Prostate gland (tissue), 2 donors: ENCODE results near the gene AFP. TPM values are rescaled to one million over a fixed set of nuclear protein-coding genes. Genes with fewer than 3 reads are reported as not detected.

ENCODE experiments used
- DNase-seq: peaks from one replicate; pipeline ENCODE4 v3.0.0-alpha.2; 2019; ENCODE audit warnings: low spot score
- H3K27ac ChIP-seq, 2 donors: fragments of 200-600 bp; sonication (generic); 2 replicates each; pipeline ENCODE4 v1.5.1; 2017 to 2019
- H3K27me3 ChIP-seq: fragments of 200-600 bp; sonication (generic); replicated peaks from 2 replicates; pipeline ENCODE4 v1.5.1; 2019; ENCODE audit not compliant: insufficient read depth
- H3K36me3 ChIP-seq, 2 donors: fragments of 200-600 bp; sonication (generic); 1 replicate in 1 of 2; 2 replicates in 1 of 2; pipeline versions ENCODE4 v1.5.1 to v1.8.1; 2017 to 2019
- H3K4me1 ChIP-seq: fragments of 200-600 bp; sonication (generic); replicated peaks from 2 replicates; pipeline ENCODE4 v1.5.1; 2019
- H3K4me3 ChIP-seq, 2 donors: fragments of 200-600 bp; sonication (generic); 2 replicates each; pipeline ENCODE4 v1.5.1; 2017 to 2019
- H3K9me3 ChIP-seq: fragments of 200-600 bp; sonication (generic); 2 replicates; pipeline ENCODE4 v1.5.1; 2017
- CTCF ChIP-seq, 4 experiments: fragments of 200-600 bp in 2 of 4; fragments of 450-650 bp in 2 of 4; sonication (generic) in 2 of 4; IDR thresholded peaks; 1 replicate in 3 of 4; 2 replicates in 1 of 4; pipeline ENCODE4 v1.5.1; 2016 to 2019; ENCODE audit warnings: antibody characterized with exemption in 4 of 4, mild to moderate bottlenecking in 2 of 4, moderate library complexity in 2 of 4
- POLR2A ChIP-seq: fragments of 450-650 bp; IDR thresholded peaks from one replicate; pipeline ENCODE4 v1.6.1; 2016; ENCODE audit warnings: antibody characterized with exemption, mild to moderate bottlenecking
- POLR2AphosphoS5 ChIP-seq: sonication (generic); formaldehyde crosslinking; IDR thresholded peaks from one replicate; pipeline ENCODE4 v1.6.1; 2017; ENCODE audit warnings: antibody characterized with exemption
- WGBS: methylation state at CpG from one replicate; pipeline ENCODE4 v1.1.5; 2018; 5-methylcytosine and 5-hydroxymethylcytosine counted together
- intact Hi-C: fragments of 100-400 bp; cut with DNase I; formaldehyde crosslinking; loops from one replicate; pipeline ENCODE4 v1.14.2; 2022
- total RNA-seq, 2 donors: library from RNA; depleted of rRNA; stranded (reverse); fragments of >200 nt; gene quantifications; one replicate each; pipeline ENCODE4 v1.1.0, GENCODE V29; 2016

AFP gene
- total RNA-seq, 2 donors from 2014 or later, result 0.45 TPM; not detected in 1

- no peaks in the 10 kb centered on the region for H3K9me3 ChIP-seq
- TF ChIP-seq POLR2A, result no peak
- TF ChIP-seq CTCF (IDR thresholded peaks at IDR 0.05), result no peak
- TF ChIP-seq POLR2AphosphoS5, result no peak
Observed at GRCh38 chr4:73404457-73404856, 31.6 kb upstream of the AFP start.

DNA sequence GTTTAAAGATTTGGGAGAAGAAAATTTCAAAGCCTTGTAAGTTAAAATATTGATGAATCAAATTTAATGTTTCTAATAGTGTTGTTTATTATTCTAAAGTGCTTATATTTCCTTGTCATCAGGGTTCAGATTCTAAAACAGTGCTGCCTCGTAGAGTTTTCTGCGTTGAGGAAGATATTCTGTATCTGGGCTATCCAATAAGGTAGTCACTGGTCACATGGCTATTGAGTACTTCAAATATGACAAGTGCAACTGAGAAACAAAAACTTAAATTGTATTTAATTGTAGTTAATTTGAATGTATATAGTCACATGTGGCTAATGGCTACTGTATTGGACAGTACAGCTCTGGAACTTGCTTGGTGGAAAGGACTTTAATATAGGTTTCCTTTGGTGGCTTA, 30.9 kb upstream of the AFP start:
- DNase-seq, result no peak
- Histone ChIP-seq H3K9me3 (no peaks in the 10 kb centered on the region), H3K27me3 (no peaks in the 10 kb centered on the region), H3K4me3 (no peak overlapping the region), H3K4me1 (no peaks in the 10 kb centered on the region), H3K27ac (no peak overlapping the region), H3K36me3 (no peaks in the 10 kb centered on the region)
- intact Hi-C loops, result no loop called here
- no peak for TF ChIP-seq CTCF (IDR thresholded peaks at IDR 0.05)
- TF ChIP-seq POLR2AphosphoS5, result no peak
- no peak for TF ChIP-seq POLR2A
- WGBS, result 93% methylated on average over 2 of the region's 2 CpGs

More at GRCh38 chr4:73404457-73404856, 31.6 kb upstream of the AFP start:
- H3K4me1 ChIP-seq, result no peaks in the 10 kb centered on the region
- WGBS, result 98% methylated on average over 1 of the region's 1 CpG
- H3K27ac ChIP-seq, result no peak overlapping the region
- H3K27me3 ChIP-seq, result no peaks in the 10 kb centered on the region
- H3K36me3 ChIP-seq, result no peaks in the 10 kb centered on the region
- intact Hi-C loops, result no loop called here
- H3K4me3 ChIP-seq, result no peak overlapping the region
- DNase-seq, result no peak

DNA sequence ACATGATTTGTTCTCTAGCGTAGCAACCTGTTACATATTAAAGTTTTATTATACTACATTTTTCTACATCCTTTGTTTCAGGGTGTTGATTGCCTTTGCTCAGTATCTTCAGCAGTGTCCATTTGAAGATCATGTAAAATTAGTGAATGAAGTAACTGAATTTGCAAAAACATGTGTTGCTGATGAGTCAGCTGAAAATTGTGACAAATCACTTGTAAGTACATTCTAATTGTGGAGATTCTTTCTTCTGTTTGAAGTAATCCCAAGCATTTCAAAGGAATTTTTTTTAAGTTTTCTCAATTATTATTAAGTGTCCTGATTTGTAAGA, 29.5 kb upstream of the AFP start:
- WGBS, result 100% methylated on average over 1 of the region's 1 CpG
- no peak overlapping the region for H3K4me3 ChIP-seq
- no peaks in the 10 kb centered on the region for H3K4me1 ChIP-seq
- H3K9me3 ChIP-seq, result no peaks in the 10 kb centered on the region
- TF ChIP-seq CTCF (IDR thresholded peaks at IDR 0.05) (no peak), POLR2A (no peak), POLR2AphosphoS5 (no peak)
- DNase-seq, result no peak
- H3K27ac ChIP-seq, result no peak overlapping the region
- intact Hi-C loops, result no loop called here
- no peaks in the 10 kb centered on the region for H3K27me3 ChIP-seq
- H3K36me3 ChIP-seq, result no peaks in the 10 kb centered on the region

DNA sequence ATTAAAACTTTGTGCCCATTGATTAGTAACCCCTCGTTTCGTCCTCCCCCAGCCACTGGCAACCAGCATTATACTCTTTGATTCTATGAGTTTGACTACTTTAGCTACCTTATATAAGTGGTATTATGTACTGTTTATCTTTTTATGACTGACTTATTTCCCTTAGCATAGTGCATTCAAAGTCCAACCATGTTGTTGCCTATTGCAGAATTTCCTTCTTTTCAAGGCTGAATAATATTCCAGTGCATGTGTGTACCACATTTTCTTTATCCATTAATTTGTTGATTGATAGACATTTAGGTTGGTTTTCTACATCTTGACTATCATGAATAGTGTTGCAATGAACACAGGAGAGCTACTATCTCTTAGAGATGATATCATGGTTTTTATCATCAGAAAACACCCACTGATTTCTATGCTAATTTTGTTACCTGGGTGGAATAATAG, 28.8 kb upstream of the AFP start:
- no peaks in the 10 kb centered on the region for H3K9me3 ChIP-seq
- H3K4me1 ChIP-seq, result no peaks in the 10 kb centered on the region
- intact Hi-C loops, result no loop called here
- no peak for DNase-seq
- no peaks in the 10 kb centered on the region for H3K27me3 ChIP-seq
- 95% methylated on average over 2 of the region's 2 CpGs for WGBS
- no peak overlapping the region for H3K27ac ChIP-seq
- no peaks in the 10 kb centered on the region for H3K36me3 ChIP-seq
- no peak overlapping the region for H3K4me3 ChIP-seq
- TF ChIP-seq POLR2A (no peak), POLR2AphosphoS5 (no peak), CTCF (IDR thresholded peaks at IDR 0.05) (no peak)

DNA sequence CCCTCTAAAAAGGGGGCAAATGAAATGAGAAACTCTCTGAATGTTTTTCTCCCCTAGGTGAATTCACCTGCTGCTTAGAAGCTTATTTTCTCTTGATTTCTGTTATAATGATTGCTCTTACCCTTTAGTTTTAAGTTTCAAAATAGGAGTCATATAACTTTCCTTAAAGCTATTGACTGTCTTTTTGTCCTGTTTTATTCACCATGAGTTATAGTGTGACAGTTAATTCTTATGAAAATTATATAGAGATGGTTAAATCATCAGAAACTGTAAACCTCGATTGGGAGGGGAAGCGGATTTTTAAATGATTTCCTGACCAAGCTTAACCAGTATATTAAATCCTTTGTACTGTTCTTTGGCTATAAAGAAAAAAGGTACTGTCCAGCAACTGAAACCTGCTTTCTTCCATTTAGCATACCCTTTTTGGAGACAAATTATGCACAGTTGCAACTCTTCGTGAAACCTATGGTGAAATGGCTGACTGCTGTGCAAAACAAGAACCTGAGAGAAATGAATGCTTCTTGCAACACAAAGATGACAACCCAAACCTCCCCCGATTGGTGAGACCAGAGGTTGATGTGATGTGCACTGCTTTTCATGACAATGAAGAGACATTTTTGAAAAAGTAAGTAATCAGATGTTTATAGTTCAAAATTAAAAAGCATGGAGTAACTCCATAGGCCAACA, 27.7 kb upstream of the AFP start:
- Histone ChIP-seq H3K4me3 (no peak overlapping the region), H3K9me3 (no peaks in the 10 kb centered on the region), H3K36me3 (no peaks in the 10 kb centered on the region), H3K27me3 (no peaks in the 10 kb centered on the region), H3K27ac (no peak overlapping the region), H3K4me1 (no peaks in the 10 kb centered on the region)
- 66% methylated on average over 4 of the region's 4 CpGs for WGBS
- intact Hi-C loops, result no loop called here
- DNase-seq, result no peak
- TF ChIP-seq POLR2AphosphoS5 (no peak), POLR2A (no peak), CTCF (IDR thresholded peaks at IDR 0.05) (no peak)
